Psoas muscle (tissue), 8 donors: ENCODE measurements around the gene CCND3. TPM values are rescaled to one million over a fixed set of nuclear protein-coding genes. Genes with fewer than 3 reads are reported as not detected.

Experiments used
- ATAC-seq, 4 donors: fragments of 200-7000 bp; cut with Tn5 transposase; one replicate each; pipeline ENCODE4 v1.9.1; 2020; ENCODE audit warnings: moderate library complexity in 3 of 4, mild to moderate bottlenecking in 2 of 4
- DNase-seq, 2 donors: peaks; one replicate each; pipeline ENCODE4 v3.0.0-alpha.2; 2020
- H3K27ac ChIP-seq: fragments of 200-600 bp; one replicate; pipeline ENCODE4 v1.8.0; 2022
- H3K27me3 ChIP-seq, 3 donors: fragments of 200-600 bp in 1 of 3; one replicate each; pipeline versions ENCODE4 v1.6.1 to v1.8.0; 2013 to 2022; ENCODE audit warnings: low read length in 2 of 3, mild to moderate bottlenecking in 2 of 3, moderate library complexity in 1 of 3; ENCODE audit not compliant: insufficient read depth in 3 of 3
- H3K36me3 ChIP-seq, 2 donors: fragments of 200-600 bp in 1 of 2; one replicate each; pipeline versions ENCODE4 v1.6.1 to v1.8.0; 2013 to 2022; ENCODE audit warnings: low read depth in 1 of 2, mild to moderate bottlenecking in 1 of 2, moderate library complexity in 1 of 2; ENCODE audit not compliant: insufficient read depth in 1 of 2
- H3K4me1 ChIP-seq: fragments of 200-600 bp; one replicate; pipeline ENCODE4 v1.8.0; 2022
- H3K4me3 ChIP-seq: fragments of 200-600 bp; one replicate; pipeline ENCODE4 v1.8.0; 2022; ENCODE audit warnings: mild to moderate bottlenecking
- H3K9me3 ChIP-seq: fragments of 200-600 bp; one replicate; pipeline ENCODE4 v1.8.0; 2022
- WGBS, 3 donors: extraction: QIAGEN DNeasy Blood & Tissue Kit; methylation state at CpG; one replicate each; pipeline versions ENCODE4 v1.1.6 to v1.1.7; 2013; 5-methylcytosine and 5-hydroxymethylcytosine counted together
- intact Hi-C, 2 donors: fragments of 100-400 bp; cut with DNase I; formaldehyde crosslinking; loops; one replicate each; pipeline versions ENCODE4 v1.11.0 to v1.14.2; 2022
- polyA plus RNA-seq, 3 donors: library from polyadenylated mRNA; stranded (reverse); fragments of 200-250 nt; gene quantifications; one replicate each; pipeline ENCODE4 v1.2.3, GENCODE V29; 2013
- total RNA-seq, 4 donors: library from RNA; stranded (reverse); fragmentation: NEBNext Ultra II Directional in 2 of 4; extraction: Animal tissue kit (Norgen Biotek cat#: 25700) in 2 of 4; gene quantifications; one replicate each; pipeline versions ENCODE4 v1.2.1 to v1.2.4, GENCODE V29; 2021 to 2023
- TF ChIP-seq, protein P1 (sequence below): fragments of 200-600 bp; IDR thresholded peaks from one replicate; pipeline ENCODE4 v1.8.0; 2022; ENCODE audit warnings: antibody characterized with exemption
- donor health status: healthy with polysubstance abuse.
- donor health status: DM: no; HTN: no; CAD: no; lungs with moderate emphysema.
- donor health status: Bipolar disorder and iron deficiency.
- donor health status: healthy.
- donor health status: DM: yes; HTN: yes; CAD: no.
- donor health status: DM: no; HTN: no; CAD: no.
- donor health status: DM: no; HTN: no; CAD: no.
- donor health status: DM: yes; HTN: yes; CAD: no.

Gene CCND3
- total and polyA plus RNA-seq, 7 donors = 9.2 to 29.1 (median 19.9) TPM

DNA sequence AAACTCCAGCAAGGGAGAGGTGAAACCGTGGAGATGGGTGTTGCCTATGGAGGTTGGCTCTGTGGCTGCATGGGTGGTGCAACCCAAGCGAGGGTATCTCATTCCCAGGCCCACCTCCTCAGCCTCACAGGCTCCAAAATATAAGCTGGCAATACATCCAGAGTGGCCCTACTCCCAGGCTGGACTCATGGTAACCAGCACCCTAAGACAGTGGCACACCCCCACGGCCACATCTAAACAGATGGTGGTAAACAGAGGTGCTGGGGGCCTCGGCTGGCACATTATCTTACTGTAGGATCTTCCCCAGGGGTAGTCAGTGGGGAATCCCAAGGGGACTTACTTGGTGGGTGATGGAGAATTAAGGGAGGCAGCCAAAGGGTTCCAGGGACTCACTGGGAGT is 33.7 kb upstream of the CCND3 start:
- Histone ChIP-seq H3K27ac (no peak overlapping the region), H3K4me3 (no peak overlapping the region), H3K4me1 (no peaks in the 10 kb centered on the region), H3K27me3 (no peaks in the 10 kb centered on the region), H3K36me3 (no peaks in the 10 kb centered on the region), H3K9me3 (no peaks in the 10 kb centered on the region)
- 76 to 90% (median 83%) methylated on average over 4 of the region's 4 CpGs for WGBS, 3 donors
- TF ChIP-seq, protein P1, sequence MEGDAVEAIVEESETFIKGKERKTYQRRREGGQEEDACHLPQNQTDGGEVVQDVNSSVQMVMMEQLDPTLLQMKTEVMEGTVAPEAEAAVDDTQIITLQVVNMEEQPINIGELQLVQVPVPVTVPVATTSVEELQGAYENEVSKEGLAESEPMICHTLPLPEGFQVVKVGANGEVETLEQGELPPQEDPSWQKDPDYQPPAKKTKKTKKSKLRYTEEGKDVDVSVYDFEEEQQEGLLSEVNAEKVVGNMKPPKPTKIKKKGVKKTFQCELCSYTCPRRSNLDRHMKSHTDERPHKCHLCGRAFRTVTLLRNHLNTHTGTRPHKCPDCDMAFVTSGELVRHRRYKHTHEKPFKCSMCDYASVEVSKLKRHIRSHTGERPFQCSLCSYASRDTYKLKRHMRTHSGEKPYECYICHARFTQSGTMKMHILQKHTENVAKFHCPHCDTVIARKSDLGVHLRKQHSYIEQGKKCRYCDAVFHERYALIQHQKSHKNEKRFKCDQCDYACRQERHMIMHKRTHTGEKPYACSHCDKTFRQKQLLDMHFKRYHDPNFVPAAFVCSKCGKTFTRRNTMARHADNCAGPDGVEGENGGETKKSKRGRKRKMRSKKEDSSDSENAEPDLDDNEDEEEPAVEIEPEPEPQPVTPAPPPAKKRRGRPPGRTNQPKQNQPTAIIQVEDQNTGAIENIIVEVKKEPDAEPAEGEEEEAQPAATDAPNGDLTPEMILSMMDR = no peak
- intact Hi-C loops = no loop called here
- no peak for ATAC-seq
- no peak for DNase-seq

DNA sequence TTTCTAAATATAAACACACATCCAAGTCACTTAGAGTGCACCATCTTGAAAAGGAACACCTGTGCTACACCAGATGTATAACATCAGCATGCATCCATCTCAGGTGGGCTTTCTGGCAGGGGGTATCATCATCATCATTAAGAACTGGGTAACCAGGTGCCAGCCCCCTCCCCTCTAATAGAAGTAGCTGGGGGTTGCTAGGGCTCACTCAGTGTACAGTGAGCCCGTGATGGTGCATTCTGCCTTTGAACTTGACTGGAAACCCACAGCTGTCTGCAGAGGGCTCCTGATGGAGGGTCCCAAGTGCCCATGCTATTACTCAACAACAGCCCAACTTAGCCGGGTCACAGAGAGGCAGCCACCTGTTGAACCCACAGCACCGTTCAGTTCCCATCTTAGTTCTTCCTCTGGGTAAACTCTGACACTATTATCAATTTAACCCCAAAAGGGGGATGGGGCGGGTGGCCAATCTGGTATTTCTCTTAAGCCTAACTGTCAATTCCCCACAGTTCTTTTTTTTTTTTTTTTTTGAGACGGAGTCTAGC is 32.7 kb upstream of the CCND3 start:
- Histone ChIP-seq H3K36me3 (no peaks in the 10 kb centered on the region), H3K4me1 (no peaks in the 10 kb centered on the region), H3K27me3 (no peaks in the 10 kb centered on the region), H3K27ac (no peak overlapping the region), H3K9me3 (no peaks in the 10 kb centered on the region), H3K4me3 (no peak overlapping the region)
- WGBS, 3 donors = 71 to 82% (median 75%) methylated on average over 4 to 5 of the region's 5 CpGs
- TF ChIP-seq, protein P1 = no peak
- intact Hi-C loops = no loop called here
- DNase-seq (no peak), ATAC-seq (no peak)

DNA sequence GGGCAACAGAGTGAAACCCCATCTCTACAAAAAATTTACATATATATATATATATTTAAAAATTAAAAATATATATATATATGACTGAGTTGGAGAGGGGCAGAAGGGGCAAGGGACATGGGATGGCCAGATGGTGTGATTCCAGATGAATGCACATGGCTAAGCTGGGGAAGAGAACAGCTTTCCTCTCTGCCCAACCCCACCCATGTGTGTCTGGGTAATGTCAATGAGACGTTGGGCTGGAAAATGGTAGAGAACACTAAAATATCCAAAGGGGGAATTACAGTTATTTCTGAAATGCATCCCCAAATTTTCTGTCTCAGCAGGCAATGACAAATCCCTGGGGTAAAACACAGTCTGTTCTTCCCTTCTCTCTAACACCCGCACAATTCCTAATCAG is 31.2 kb upstream of the CCND3 start:
- WGBS, 3 donors = 53 to 60% (median 59%) methylated on average over 2 of the region's 2 CpGs
- DNase-seq (no peak), ATAC-seq (no peak)
- intact Hi-C loops = no loop called here
- no peaks in the 10 kb centered on the region for H3K27me3 ChIP-seq
- TF ChIP-seq, protein P1 = no peak
- H3K4me1 ChIP-seq = no peaks in the 10 kb centered on the region
- no peaks in the 10 kb centered on the region for H3K36me3 ChIP-seq
- H3K4me3 ChIP-seq = no peak overlapping the region
- H3K9me3 ChIP-seq = no peaks in the 10 kb centered on the region
- no peak overlapping the region for H3K27ac ChIP-seq

DNA sequence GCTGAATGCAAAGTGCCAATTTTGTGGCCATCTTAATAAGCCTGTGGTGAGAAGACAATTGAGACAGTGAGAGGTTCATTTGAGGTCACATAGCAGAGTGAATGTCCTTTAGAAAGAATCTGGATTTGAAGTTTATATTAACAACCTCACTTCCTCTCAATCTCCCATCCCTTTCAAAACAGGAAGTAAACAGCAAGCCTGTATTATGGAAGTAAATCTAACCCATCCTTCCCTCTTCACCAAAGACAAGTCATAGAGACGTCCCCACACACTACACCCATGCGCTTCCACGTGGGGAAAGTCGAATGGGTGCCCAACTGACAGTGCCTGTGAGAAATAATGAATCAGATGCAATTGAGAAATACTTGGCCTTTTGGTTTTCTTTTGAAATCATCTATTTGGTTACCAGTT is 28.8 kb upstream of the CCND3 start:
- DNase-seq = peak; percentile 35 to 58
- 37 to 53% (median 43%) methylated on average over 4 of the region's 4 CpGs for WGBS, 3 donors
- Histone ChIP-seq H3K27me3 (no peaks in the 10 kb centered on the region), H3K36me3 (no peaks in the 10 kb centered on the region), H3K4me1 (no peaks in the 10 kb centered on the region), H3K27ac (no peak overlapping the region), H3K9me3 (no peaks in the 10 kb centered on the region), H3K4me3 (no peak overlapping the region)
- intact Hi-C loops = no loop called here
- TF ChIP-seq, protein P1 = no peak
- ATAC-seq = peak in 1 of 4 donors; percentile 58
